ENCODE measurements around the gene RRP8. TPM values are rescaled to one million over a fixed set of nuclear protein-coding genes. Genes with fewer than 3 reads are reported as not detected.

The RRP8 gene
- total and polyA plus RNA-seq, 9 of the 15 experiments (the other 6 are each of a cell fraction or from before 2014, with no cell fraction given), result 5.7 to 47.3 (median 32.6) TPM

GRCh38 chr11:6648501-6648900 is 45.1 kb upstream of the RRP8 start (continued):
- no peak for TF ChIP-seq ATF6 (CRISPR knock-in tag; IDR thresholded peaks at IDR 0.05)
- TF ChIP-seq ZBTB8A (IDR thresholded peaks at IDR 0.05; ENCODE audit: partially characterized antibody), result no peak
- TF ChIP-seq RCOR1 (IDR thresholded peaks at IDR 0.05; ENCODE audit: borderline replicate concordance in 1 of 2, low read depth in 2 of 2, low read length in 2 of 2), result no peak
- no peak for TF ChIP-seq NR2C2 (CRISPR knock-in tag; IDR thresholded peaks at IDR 0.05)
- TF ChIP-seq NR2C2 (tag; IDR thresholded peaks at IDR 0.05), result no peak
- TF ChIP-seq ZBTB49 (CRISPR knock-in tag; IDR thresholded peaks at IDR 0.05; ENCODE audit: borderline replicate concordance), result no peak
- TF ChIP-seq SNIP1 (IDR thresholded peaks at IDR 0.05; ENCODE audit: low read depth), result no peak
- no peak for TF ChIP-seq ILF3 (IDR thresholded peaks at IDR 0.05; ENCODE audit: borderline replicate concordance)
- TF ChIP-seq KLF10 (CRISPR knock-in tag; IDR thresholded peaks at IDR 0.05), result no peak
- no peak for TF ChIP-seq PBX2 (CRISPR knock-in tag; IDR thresholded peaks at IDR 0.05; ENCODE audit: low read depth)
- no peak for TF ChIP-seq PBX2 (tag; conservative IDR thresholded peaks at IDR 0.05; ENCODE audit: low read depth)
- no peak for TF ChIP-seq TSC22D4 (tag; IDR thresholded peaks at IDR 0.05)
- TF ChIP-seq KLF6 (CRISPR knock-in tag; IDR thresholded peaks at IDR 0.05; ENCODE audit: borderline replicate concordance), result no peak
- TF ChIP-seq CTCFL (IDR thresholded peaks at IDR 0.05; ENCODE audit: borderline replicate concordance, insufficient read depth, low read depth, low read length, poor library complexity, severe bottlenecking), result no peak

All from K562 (cell line).